Raji (cell line): ENCODE results near the gene ANAPC5.

ENCODE experiments used
- POLR2A ChIP-seq: IDR thresholded peaks from 2 replicates; pipeline ENCODE4 v1.6.1; 2011; ENCODE audit warnings: low read depth, low read length, control low read depth; ENCODE audit not compliant: insufficient read depth

The ANAPC5 gene

DNA sequence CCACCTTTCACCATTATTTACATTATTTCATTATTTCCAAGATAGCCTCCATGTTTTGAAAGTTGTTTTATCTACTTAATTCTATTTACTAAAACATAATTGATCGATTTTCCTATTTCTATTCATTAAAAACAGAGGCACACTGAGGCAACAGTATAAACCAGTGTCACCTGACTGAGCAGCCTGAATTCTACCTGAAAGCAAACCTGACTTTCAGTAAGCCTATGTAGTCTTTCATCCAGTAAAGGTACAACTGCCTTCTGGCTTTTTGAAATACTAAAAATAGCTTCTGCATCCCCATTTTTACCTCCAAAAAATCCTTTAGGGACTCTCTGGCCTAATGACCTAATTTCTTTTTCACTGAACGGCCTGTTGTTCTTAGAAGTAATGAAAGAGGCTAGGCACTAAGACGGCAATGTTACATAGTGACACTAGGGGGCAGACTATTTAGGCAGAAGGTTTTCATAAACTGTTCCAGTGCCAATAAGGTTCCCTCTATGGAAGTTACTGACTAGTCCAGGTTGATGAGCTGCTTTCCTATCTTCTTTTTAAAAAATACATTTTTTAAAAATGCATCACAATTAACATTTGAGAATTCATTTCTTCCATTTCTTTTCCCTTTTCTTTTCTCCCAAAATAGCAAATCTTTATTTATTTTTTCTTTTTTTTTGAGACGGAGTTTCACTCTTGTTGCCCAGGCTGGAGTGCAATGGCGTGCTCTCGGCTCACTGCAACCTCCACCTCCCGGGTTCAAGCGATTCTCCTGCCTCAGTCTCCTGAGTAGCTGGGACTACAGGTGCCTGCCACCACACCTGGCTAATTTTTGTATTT is 17.5 kb downstream of the ANAPC5 start:
- no peak for TF ChIP-seq POLR2A

DNA sequence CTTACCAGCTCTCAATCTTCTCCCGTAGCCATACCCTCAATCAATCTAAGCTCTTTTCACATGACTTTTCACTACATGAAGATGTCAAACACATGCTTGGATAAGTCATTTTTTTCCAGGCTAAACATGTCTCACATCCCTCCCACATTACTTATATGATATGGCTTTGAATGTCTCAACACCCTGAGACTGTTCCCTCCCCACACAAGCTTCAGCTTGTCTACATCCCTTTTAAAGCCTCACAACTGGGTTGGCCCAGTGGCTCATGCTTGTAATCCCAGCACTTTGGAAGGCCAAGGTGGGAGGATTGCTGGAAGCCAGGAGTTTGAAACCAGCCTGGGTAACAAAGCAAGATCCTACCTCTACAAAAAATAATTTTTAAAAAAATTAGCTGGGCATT is 18.5 kb downstream of the ANAPC5 start:
- TF ChIP-seq POLR2A = no peak

DNA sequence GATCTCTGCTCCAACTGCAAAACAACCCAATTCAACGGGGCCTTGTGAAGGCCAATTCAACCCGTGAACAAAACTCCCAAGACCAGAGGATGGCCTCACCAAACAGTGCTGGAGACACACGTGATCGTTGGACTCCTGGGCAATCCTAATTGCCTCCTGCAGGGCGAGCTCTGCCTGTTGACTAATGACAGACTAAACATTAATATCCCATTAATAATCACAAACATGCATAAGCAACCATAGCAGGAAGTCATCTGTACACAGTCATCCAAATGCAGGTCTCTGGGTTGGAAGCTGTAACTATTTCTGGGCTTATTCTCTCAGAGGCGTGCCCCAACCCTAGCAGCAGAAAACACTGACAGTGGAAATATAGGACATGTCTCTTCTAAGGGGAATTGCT is 21.0 kb downstream of the ANAPC5 start:
- TF ChIP-seq POLR2A = no peak

DNA sequence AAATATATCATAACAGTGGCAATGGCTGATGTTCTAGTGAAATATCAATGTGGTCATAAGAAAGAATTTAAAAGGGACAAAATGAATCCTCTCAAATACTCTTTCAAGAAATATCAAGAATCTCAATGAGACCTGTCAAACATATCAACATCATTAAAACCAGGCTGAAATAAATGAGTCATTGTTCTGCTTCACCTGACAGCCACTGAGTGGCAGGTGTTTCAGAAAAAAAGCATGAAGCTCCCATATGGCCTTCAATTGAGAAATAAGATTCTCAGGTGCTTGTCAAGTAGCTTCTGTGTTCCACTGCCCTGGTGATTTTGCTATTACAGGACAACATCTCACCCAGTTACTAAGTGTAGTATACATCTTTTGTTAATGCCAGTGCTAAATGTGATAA is 21.5 kb downstream of the ANAPC5 start:
- no peak for TF ChIP-seq POLR2A

DNA sequence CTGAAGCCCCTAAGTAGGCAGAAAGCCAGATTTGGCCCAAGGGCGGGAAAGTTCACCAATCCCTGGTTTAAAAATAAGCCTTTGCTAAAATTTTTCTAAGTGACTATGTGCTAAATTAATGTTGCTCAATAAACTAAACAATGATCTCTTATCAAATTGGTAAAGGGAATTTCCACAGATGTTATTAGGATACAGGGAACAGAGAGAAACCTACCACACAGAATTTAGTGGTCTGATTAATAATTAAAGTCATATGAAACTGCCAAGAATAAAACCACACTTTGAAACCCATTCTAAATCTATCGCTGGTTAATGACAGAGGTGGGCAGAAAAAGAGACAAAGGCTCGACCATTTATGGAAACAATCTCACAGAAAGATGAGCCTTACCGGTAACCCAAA is 22.0 kb downstream of the ANAPC5 start:
- no peak for TF ChIP-seq POLR2A

DNA sequence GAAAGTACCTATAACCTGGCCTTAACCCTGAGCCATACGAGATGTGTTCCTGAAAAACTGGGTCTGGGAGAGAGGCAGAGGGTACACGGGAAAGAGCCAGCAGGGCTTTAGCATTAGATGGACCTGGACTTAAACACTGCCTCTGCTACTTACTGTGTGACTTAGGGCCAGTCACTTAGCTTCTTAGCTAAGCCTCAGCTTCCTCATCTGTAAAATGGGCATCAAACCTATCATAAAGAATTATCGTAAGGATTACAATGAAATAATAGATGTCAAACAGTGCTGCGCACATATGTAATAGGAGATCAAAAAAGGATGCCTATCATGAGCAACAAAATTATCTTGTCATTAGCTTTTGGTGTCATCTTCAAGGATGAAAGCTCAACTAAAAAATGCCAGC is 23.6 kb downstream of the ANAPC5 start:
- TF ChIP-seq POLR2A = no peak

DNA sequence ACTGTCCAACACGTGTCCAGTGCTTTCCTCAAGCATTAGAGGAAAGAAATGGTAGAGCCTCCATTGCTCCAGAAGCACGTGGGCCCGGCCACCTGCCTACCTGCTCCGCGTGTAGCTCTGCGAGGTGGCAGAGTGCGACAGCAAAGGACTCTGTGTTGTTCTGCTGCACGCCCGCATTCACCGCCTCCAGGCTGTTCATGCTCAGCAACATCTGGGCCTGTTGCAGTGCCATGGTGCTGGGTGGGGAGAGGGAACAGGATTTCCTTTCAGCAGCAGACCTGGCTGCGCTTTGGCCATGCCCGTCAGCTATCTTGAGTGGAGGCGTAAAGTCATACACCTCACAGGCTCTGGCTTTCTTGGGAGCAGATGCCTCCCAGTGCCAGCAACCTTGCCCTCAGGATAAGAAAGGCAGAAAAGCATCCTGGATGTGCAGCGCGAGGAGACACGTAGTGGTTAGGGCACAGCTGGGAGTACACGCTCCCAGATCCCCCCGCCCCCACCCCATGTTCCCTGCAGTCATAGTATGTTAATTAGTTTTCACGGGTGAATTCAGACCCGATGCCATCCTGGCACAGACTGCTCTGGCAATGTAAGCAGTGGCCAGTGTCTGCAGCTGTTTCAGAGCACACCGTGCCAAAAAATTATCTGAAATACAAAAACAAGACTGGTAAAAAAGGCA is 25.1 kb downstream of the ANAPC5 start:
- TF ChIP-seq POLR2A = no peak

DNA sequence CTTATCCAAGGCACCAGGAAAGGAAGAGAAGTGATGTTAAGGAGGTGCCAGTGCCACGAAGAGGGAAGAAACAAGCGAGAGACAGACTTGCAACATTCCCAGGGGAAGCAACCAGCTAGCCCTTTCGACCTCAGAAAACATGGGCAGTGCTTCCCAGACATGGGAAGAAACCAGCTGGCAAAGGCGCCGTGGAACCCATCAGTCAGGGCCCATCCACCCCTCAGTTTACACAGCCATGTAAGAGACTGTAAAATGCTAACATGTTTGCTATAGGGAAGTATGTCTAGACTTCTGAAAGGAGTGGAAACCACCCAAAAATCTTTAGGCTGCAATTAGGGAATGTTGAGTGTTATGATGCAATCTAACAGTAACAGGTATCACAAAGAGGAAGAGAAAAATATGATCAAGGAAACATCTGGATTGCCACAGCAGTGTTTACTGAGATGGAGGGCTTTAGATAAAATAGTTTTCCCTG is 26.3 kb downstream of the ANAPC5 start:
- TF ChIP-seq POLR2A = no peak

DNA sequence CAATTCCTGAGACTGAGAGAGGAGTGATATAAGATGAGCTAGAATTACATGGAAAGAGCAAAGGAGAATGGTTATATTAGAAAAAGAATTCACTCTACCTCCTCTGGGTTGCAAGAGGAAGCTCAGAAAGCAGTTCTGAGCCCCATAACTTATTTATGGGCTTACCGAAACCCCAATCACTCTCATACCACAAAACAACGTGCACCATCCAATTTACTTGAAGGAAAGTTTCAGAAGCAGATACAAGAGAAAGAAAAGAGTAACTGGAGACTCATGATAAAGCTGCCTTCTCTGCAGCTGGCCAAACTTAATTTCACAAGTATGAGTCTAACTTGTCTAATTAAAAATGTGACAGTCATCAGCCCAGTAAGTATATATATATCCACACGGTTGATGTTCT is 28.3 kb downstream of the ANAPC5 start:
- TF ChIP-seq POLR2A = no peak

DNA sequence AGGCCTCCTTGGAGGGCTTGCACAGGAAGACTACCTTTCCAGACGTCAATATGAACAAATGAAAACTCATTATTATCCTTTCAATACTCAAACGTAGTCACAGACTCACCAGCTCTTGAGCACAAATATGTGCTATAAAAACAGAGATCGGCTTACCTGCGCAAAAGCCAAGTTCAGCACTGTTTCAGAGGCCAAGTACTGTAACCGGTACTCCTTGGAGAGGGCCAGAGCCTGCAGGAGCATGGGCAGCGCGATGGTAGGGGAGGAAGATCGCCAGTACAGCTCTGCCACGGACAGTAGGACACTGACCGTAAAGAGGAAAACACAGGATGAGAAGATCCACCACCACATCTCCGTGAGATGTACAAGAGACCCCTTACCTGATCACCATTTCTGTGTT is 34.1 kb downstream of the ANAPC5 start:
- no peak for TF ChIP-seq POLR2A

DNA sequence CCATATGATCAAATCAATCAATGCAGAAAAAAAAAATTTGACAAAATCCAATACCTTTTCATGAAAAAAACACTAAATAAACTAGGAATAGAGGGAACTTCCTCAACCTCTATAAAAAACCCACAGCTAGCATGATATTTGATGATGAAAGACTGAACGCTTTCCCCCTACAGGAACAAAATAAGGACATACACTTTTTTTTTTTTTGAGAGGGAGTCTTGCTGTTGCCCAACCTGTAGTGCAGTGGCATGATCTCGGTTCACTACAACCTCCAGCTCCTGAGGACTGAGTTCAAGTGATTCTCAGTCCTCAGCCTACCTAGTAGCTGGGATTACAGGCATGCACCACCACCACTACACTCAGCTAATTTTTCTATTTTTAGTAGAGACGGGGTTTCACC is 37.8 kb downstream of the ANAPC5 start:
- TF ChIP-seq POLR2A = no peak

DNA sequence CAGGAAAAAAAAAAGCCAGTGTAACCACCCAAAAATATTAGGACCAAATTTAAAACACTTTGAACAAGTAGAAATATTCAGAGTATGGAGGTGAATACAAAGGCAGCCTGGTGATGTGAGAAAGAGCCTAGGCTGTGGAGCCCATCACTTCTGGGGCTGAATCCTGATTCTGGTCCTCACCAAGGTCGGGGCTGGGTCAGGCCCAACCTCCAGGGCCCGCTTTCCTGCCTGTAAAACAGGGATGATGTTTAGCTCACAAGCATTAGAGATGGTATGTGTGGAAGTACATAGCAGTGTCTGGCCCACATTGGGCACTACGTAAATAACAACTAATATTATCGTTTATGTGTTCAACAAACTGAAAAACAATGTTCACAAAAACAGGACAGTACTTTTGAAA is 47.9 kb downstream of the ANAPC5 start:
- TF ChIP-seq POLR2A = no peak

DNA sequence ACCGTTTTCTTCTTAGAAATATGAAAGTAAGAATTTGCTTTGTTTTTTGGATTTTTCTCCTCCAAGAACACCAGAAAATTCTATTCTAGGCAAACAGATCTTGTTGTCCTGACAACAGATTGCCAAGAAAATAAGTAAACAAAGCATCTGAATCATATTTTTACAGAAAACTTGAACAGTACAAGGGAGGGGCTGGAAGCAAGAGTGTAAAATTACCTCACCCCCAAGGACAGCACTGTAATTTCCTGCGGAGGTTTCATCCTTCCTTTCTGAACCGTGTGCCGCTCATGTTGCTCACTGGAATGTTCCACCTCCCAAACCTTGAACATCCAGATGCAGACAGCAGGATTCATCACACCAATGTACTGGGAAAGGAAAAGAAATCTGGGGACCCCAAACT is 50.3 kb downstream of the ANAPC5 start:
- no peak for TF ChIP-seq POLR2A

DNA sequence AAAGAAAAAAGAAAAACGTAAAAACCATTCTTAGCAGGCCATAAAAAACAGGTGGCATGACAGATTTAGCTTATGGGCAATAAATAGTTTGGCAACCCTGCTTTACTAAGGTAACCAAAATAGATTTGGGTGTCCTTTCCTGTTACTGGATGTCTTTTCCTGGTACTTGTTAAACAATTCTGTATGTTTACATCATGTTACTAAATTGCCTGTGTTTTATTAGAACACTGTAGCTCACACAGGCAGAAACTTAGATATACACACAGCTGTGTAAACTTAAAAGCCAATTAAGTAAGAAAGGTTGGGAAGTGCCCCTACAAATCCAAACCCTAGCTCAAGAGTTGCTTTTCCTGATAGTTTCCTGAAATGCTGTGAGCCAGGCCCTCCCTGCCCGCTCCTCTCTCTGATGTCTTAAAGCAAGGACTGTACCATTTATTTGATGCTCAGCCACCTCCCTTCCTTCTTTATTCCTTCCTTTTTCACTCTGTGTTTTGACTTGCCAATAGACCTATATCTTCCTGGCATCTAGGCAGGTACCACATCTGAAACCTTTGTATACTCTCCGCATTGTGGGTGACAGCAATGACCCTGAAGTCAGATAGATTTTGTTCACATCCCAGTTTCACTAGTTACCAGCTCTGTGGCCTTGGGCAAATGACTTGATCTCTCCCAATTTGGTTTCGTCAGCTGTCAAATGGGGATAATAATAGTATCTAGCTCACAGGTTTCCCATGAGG is 52.0 kb downstream of the ANAPC5 start:
- TF ChIP-seq POLR2A = no peak

DNA sequence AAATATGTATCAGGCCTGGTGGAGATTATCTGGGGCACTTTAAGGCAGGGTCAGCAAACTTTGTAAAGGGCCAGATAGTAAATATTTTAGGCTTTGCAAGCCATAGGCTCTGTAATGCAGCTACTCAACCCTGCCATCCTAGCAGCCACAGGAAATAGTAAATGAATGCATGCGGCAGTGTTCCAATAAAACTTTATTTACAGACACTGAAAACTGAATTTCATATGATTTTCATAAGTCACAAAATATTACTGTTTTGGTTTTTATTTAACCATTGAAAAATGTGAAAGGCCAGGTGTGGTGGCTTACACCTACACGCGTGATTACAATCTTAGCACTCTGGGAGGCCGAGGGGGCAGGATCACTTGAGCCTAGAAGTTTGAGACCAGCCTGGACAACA is 52.5 kb downstream of the ANAPC5 start:
- no peak for TF ChIP-seq POLR2A

DNA sequence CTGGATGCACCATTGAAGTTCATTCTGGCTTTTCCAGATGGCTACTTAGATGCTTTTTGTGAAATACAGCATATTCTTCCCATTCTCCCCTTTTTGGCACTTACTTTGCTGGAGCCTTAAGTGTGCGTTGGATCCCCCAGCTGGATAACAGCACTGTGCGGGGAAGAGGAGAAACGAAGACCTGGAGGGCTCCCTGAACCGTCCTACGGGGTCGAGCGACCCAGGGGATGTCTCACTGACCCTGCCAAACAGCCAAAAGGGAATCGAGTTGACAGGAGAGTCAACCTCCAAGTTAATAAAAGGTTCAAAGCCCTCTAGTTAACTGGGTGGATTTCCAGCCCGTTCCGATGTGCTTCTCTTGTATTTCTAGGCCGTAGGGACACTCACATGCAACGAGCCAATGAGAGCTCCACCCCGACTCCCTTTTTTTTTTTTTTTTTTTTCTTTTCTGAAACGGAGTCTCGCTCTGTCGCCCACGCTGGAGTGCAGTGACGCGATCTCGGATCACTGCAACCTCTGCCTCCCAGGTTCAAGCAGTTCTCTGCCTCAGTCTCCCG is 54.7 kb downstream of the ANAPC5 start:
- no peak for TF ChIP-seq POLR2A
